Measurements from ENCODE around the gene UBIAD1.

DNA sequence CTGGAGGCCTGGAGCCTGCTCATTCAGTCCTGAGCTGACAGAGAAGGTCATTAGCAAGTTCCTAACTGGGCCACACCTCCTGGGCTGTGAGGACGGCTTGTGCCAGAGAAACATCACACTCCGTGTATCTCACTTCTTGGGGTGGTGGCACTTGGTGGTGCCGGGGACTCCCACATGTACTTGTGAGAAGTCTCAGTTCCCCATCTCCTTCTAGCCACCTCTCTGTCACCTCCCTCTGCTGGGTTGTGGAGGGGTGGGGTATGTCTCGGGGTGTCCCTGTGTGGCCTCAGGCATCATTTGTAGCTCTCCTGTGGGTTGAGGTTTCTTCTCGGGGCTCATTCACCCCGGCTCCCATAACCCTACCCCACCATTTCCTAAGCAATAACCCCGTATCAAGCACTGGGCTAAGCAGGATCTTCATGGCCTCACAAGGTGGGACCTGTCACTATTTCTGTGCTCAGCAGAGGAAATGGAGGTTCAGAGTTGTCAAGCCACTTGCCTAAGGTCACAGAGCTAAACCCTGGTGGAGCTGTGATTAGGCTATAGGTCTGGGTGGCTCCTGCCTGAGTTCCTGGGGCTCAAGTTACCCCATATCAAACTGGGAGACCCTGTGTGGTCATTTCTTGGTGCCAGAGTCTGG, 62.5 kb downstream of the UBIAD1 start:
- TF ChIP-seq ADNP (CRISPR knock-in tag; IDR thresholded peaks at IDR 0.05) (no peak), YY1 (IDR thresholded peaks at IDR 0.05; ENCODE audit: insufficient read depth, insufficient replicate concordance, low read depth, low read length) (no peak), ELF4 (CRISPR knock-in tag; IDR thresholded peaks at IDR 0.05; ENCODE audit: borderline replicate concordance) (no peak), ZNF724P (CRISPR knock-in tag; IDR thresholded peaks at IDR 0.05; ENCODE audit: borderline replicate concordance) (no peak), ZFYVE20 (CRISPR knock-in tag; IDR thresholded peaks at IDR 0.05; ENCODE audit: borderline replicate concordance, low read depth) (no peak), POLR2AphosphoS5 (IDR thresholded peaks at IDR 0.05; ENCODE audit: low read depth, low read length) (no peak), ZNF224 (CRISPR knock-in tag; IDR thresholded peaks at IDR 0.05) (no peak), CREB1 (IDR thresholded peaks at IDR 0.05) (no peak), CREB1 (CRISPR knock-in tag; IDR thresholded peaks at IDR 0.05) (no peak), KDM1A (CRISPR knock-in tag; IDR thresholded peaks at IDR 0.05) (no peak), TEAD2 (CRISPR knock-in tag; IDR thresholded peaks at IDR 0.05) (no peak), ZNF263 (CRISPR knock-in tag; IDR thresholded peaks at IDR 0.05) (no peak)
- TF ChIP-seq, protein P1, sequence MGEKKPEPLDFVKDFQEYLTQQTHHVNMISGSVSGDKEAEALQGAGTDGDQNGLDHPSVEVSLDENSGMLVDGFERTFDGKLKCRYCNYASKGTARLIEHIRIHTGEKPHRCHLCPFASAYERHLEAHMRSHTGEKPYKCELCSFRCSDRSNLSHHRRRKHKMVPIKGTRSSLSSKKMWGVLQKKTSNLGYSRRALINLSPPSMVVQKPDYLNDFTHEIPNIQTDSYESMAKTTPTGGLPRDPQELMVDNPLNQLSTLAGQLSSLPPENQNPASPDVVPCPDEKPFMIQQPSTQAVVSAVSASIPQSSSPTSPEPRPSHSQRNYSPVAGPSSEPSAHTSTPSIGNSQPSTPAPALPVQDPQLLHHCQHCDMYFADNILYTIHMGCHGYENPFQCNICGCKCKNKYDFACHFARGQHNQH (CRISPR knock-in tag; IDR thresholded peaks at IDR 0.05), result no peak
- TF ChIP-seq, protein P2, sequence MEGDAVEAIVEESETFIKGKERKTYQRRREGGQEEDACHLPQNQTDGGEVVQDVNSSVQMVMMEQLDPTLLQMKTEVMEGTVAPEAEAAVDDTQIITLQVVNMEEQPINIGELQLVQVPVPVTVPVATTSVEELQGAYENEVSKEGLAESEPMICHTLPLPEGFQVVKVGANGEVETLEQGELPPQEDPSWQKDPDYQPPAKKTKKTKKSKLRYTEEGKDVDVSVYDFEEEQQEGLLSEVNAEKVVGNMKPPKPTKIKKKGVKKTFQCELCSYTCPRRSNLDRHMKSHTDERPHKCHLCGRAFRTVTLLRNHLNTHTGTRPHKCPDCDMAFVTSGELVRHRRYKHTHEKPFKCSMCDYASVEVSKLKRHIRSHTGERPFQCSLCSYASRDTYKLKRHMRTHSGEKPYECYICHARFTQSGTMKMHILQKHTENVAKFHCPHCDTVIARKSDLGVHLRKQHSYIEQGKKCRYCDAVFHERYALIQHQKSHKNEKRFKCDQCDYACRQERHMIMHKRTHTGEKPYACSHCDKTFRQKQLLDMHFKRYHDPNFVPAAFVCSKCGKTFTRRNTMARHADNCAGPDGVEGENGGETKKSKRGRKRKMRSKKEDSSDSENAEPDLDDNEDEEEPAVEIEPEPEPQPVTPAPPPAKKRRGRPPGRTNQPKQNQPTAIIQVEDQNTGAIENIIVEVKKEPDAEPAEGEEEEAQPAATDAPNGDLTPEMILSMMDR (CRISPR knock-in tag; IDR thresholded peaks at IDR 0.05), result no peak
- TF ChIP-seq, protein P3, sequence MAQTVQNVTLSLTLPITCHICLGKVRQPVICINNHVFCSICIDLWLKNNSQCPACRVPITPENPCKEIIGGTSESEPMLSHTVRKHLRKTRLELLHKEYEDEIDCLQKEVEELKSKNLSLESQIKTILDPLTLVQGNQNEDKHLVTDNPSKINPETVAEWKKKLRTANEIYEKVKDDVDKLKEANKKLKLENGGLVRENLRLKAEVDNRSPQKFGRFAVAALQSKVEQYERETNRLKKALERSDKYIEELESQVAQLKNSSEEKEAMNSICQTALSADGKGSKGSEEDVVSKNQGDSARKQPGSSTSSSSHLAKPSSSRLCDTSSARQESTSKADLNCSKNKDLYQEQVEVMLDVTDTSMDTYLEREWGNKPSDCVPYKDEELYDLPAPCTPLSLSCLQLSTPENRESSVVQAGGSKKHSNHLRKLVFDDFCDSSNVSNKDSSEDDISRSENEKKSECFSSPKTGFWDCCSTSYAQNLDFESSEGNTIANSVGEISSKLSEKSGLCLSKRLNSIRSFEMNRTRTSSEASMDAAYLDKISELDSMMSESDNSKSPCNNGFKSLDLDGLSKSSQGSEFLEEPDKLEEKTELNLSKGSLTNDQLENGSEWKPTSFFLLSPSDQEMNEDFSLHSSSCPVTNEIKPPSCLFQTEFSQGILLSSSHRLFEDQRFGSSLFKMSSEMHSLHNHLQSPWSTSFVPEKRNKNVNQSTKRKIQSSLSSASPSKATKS (CRISPR knock-in tag; IDR thresholded peaks at IDR 0.05), result no peak

Measured in HepG2 (cell line).